NCI-H187 (cell line): ENCODE measurements around the gene LCE2A.

Experiments
- DNase-seq, 2 experiments: peaks; one replicate each; lab custom pipeline; 2025; lab: John Stamatoyannopoulos, UW

The LCE2A gene

GRCh38 chr1:152743371-152744145, 45.4 kb downstream of the LCE2A start:
- DNase-seq, result no peak

GRCh38 chr1:152745289-152745704, 47.2 kb downstream of the LCE2A start:
- no peak for DNase-seq

- DNase-seq, result no peak
These were observed 47.8 kb downstream of the LCE2A start for GRCh38 chr1:152745765-152746444.

- DNase-seq, result no peak
These were observed 49.7 kb downstream of the LCE2A start for GRCh38 chr1:152747831-152748230.
